H9 (cell line): Measurements from ENCODE around the gene TOGARAM2. TPM values are rescaled to one million over a fixed set of nuclear protein-coding genes. Genes with fewer than 3 reads are reported as not detected.

ENCODE experiments used
- DNase-seq: peaks from one replicate; pipeline ENCODE4 v3.0.0-alpha.2; 2017
- H2AFZ ChIP-seq: one replicate; pipeline ENCODE4 v1.6.1; 2013; ENCODE audit warnings: mild to moderate bottlenecking, low read length, control low read depth, moderate library complexity
- H2AK5ac ChIP-seq: 2 replicates; pipeline ENCODE4 v1.6.1; 2013; ENCODE audit warnings: low read length, control low read depth, mixed read lengths; ENCODE audit not compliant: insufficient read length
- H2BK120ac ChIP-seq: one replicate; pipeline ENCODE4 v1.6.1; 2013; ENCODE audit warnings: low read depth, mild to moderate bottlenecking, low read length, control low read depth, inconsistent platforms; ENCODE audit not compliant: poor library complexity, severe bottlenecking
- H2BK12ac ChIP-seq: 2 replicates; pipeline ENCODE4 v1.6.1; 2013; ENCODE audit warnings: low read length, control low read depth, mixed read lengths, low read depth; ENCODE audit not compliant: insufficient read length
- H2BK15ac ChIP-seq: 2 replicates; pipeline ENCODE4 v1.6.1; 2013; ENCODE audit warnings: low read depth, low read length, control low read depth
- H2BK20ac ChIP-seq: one replicate; pipeline ENCODE4 v1.6.1; 2013; ENCODE audit warnings: low read depth, mild to moderate bottlenecking, low read length, control low read depth, inconsistent platforms; ENCODE audit not compliant: poor library complexity, severe bottlenecking
- H2BK5ac ChIP-seq: 2 replicates; pipeline ENCODE4 v1.6.1; 2013; ENCODE audit warnings: low read length, control low read depth, mixed read lengths; ENCODE audit not compliant: insufficient read length
- H3K14ac ChIP-seq: 2 replicates; pipeline ENCODE4 v1.6.1; 2013; ENCODE audit warnings: low read length, control low read depth; ENCODE audit not compliant: insufficient read depth
- H3K18ac ChIP-seq: 2 replicates; pipeline ENCODE4 v1.6.1; 2013; ENCODE audit warnings: low read depth, mild to moderate bottlenecking, mixed read lengths, low read length, control low read depth; ENCODE audit not compliant: insufficient read length
- H3K23ac ChIP-seq: 2 replicates; pipeline ENCODE4 v1.6.1; 2013; ENCODE audit warnings: low read length, control low read depth, mixed read lengths, low read depth; ENCODE audit not compliant: insufficient read length
- H3K23me2 ChIP-seq: 2 replicates; pipeline ENCODE4 v1.6.1; 2013; ENCODE audit warnings: low read depth, mild to moderate bottlenecking, mixed read lengths, low read length, control low read depth; ENCODE audit not compliant: insufficient read length, poor library complexity, severe bottlenecking
- H3K27ac ChIP-seq: 2 replicates; pipeline ENCODE4 v1.5.1; 2013; ENCODE audit warnings: low read length, control low read depth, mixed read lengths, low read depth; ENCODE audit not compliant: insufficient read length
- H3K27me3 ChIP-seq: 2 replicates; pipeline ENCODE4 v1.6.1; 2013; ENCODE audit warnings: low read length, control low read depth, inconsistent platforms; ENCODE audit not compliant: insufficient read depth
- H3K4ac ChIP-seq: 2 replicates; pipeline ENCODE4 v1.6.1; 2013; ENCODE audit warnings: low read depth, mild to moderate bottlenecking, control low read depth, inconsistent platforms, low read length, moderate library complexity
- H3K4me1 ChIP-seq: 2 replicates; pipeline ENCODE4 v1.6.1; 2013; ENCODE audit warnings: low read length, control low read depth, inconsistent platforms; ENCODE audit not compliant: insufficient read depth
- H3K4me2 ChIP-seq: 2 replicates; pipeline ENCODE4 v1.6.1; 2013; ENCODE audit warnings: low read length, control low read depth, mixed read lengths; ENCODE audit not compliant: insufficient read length, insufficient read depth
- H3K56ac ChIP-seq: 2 replicates; pipeline ENCODE4 v1.6.1; 2013; ENCODE audit warnings: low read depth, mild to moderate bottlenecking, mixed read lengths, low read length, control low read depth; ENCODE audit not compliant: insufficient read length
- H3K79me1 ChIP-seq: 2 replicates; pipeline ENCODE4 v1.6.1; 2013; ENCODE audit warnings: low read depth, mild to moderate bottlenecking, moderate library complexity, low read length, control low read depth, inconsistent platforms; ENCODE audit not compliant: insufficient read depth, poor library complexity, severe bottlenecking
- H3K79me2 ChIP-seq: 2 replicates; pipeline ENCODE4 v1.6.1; 2013; ENCODE audit warnings: low read length, control low read depth, inconsistent platforms; ENCODE audit not compliant: insufficient read depth
- H3K9ac ChIP-seq: 2 replicates; pipeline ENCODE4 v1.6.1; 2013; ENCODE audit warnings: low read length, control low read depth, mixed read lengths; ENCODE audit not compliant: insufficient read length; ENCODE audit errors: extremely low read depth
- H3K9me3 ChIP-seq: one replicate; pipeline ENCODE4 v1.6.1; 2013; ENCODE audit warnings: low read depth, low read length, inconsistent platforms; ENCODE audit not compliant: control insufficient read depth
- H3T11ph ChIP-seq: one replicate; pipeline ENCODE4 v1.6.1; 2013; ENCODE audit warnings: mild to moderate bottlenecking, low read length, control low read depth, inconsistent platforms
- H4K20me1 ChIP-seq: one replicate; pipeline ENCODE4 v1.6.1; 2013; ENCODE audit not compliant: control insufficient read depth, insufficient read length, insufficient read depth
- H4K5ac ChIP-seq: 2 replicates; pipeline ENCODE4 v1.6.1; 2013; ENCODE audit warnings: low read depth, mild to moderate bottlenecking, mixed read lengths, low read length, control low read depth; ENCODE audit not compliant: insufficient read length
- H4K8ac ChIP-seq: replicated peaks from 2 replicates; pipeline ENCODE4 v1.6.1; 2013; ENCODE audit warnings: low read length, control low read depth, mixed read lengths, low read depth; ENCODE audit not compliant: insufficient read length
- H4K91ac ChIP-seq: 2 replicates; pipeline ENCODE4 v1.6.1; 2013; ENCODE audit warnings: low read depth, mild to moderate bottlenecking, moderate library complexity, mixed read lengths, low read length, control low read depth; ENCODE audit not compliant: insufficient read length
- H3K27ac Mint-ChIP-seq, 3 experiments: 2 replicates in 2 of 3; 3 replicates in 1 of 3; pipeline ENCODE4 v1.8.0; 2020 to 2021; ENCODE audit warnings: mixed read lengths in 3 of 3, mild to moderate bottlenecking in 1 of 3, moderate library complexity in 1 of 3
- H3K27me3 Mint-ChIP-seq: 2 replicates; pipeline ENCODE4 v1.8.0; 2021; ENCODE audit warnings: low read depth, mild to moderate bottlenecking, moderate library complexity, mixed read lengths
- H3K36me3 Mint-ChIP-seq, 3 experiments: 2 replicates in 2 of 3; 3 replicates in 1 of 3; pipeline ENCODE4 v1.8.0; 2020 to 2021; ENCODE audit warnings: low read depth in 3 of 3, mixed read lengths in 3 of 3; ENCODE audit not compliant: insufficient read depth in 1 of 3
- H3K4me1 Mint-ChIP-seq, 2 experiments: 2 replicates each; pipeline ENCODE4 v1.8.0; 2020; ENCODE audit warnings: mixed read lengths in 2 of 2
- H3K4me3 Mint-ChIP-seq, 2 experiments: 2 replicates in 1 of 2; 3 replicates in 1 of 2; pipeline ENCODE4 v1.8.0; 2020 to 2021; ENCODE audit warnings: mild to moderate bottlenecking in 2 of 2, mixed read lengths in 2 of 2, moderate library complexity in 1 of 2
- H3K9me3 Mint-ChIP-seq, 2 experiments: 2 replicates in 1 of 2; 3 replicates in 1 of 2; pipeline ENCODE4 v1.8.0; 2020; ENCODE audit warnings: mild to moderate bottlenecking in 2 of 2, mixed read lengths in 2 of 2, moderate library complexity in 1 of 2
- CTCF ChIP-seq: fragments of 200-600 bp; sonication (generic); conservative IDR thresholded peaks from 3 replicates; pipeline ENCODE4 v1.8.0; 2021; ENCODE audit warnings: antibody characterized with exemption, mild to moderate bottlenecking
- WGBS: extraction: QIAGEN DNeasy Blood & Tissue Kit; methylation state at CpG from one replicate; pipeline ENCODE4 v1.1.7; 2013; ENCODE audit warnings: missing lambda C conversion rate, low lambda C conversion rate, mixed read lengths; ENCODE audit not compliant: insufficient read length; ENCODE audit errors: extremely low coverage; 5-methylcytosine and 5-hydroxymethylcytosine counted together
- total RNA-seq: library from RNA; stranded (reverse); gene quantifications from 2 replicates; pipeline ENCODE4 v1.2.1, GENCODE V29; 2021

TOGARAM2 gene
- total RNA-seq, 1 experiment from 2014 or later = 0.83 TPM

GRCh38 chr2:29015701-29016470, 34.8 kb downstream of the TOGARAM2 start:
- WGBS = no CpG with 5 or more reads among the region's 17 CpGs
- H3K36me3 Mint-ChIP-seq = no peaks in the 10 kb centered on the region

More at GRCh38 chr2:29015701-29016470, 34.8 kb downstream of the TOGARAM2 start:
- Histone ChIP-seq H3K23ac (no peak overlapping the region), H3K79me2 (no peaks in the 10 kb centered on the region), H4K91ac (no peak overlapping the region), H3K14ac (no peak overlapping the region), H2BK15ac (no peak overlapping the region), H3K79me1 (no peaks in the 10 kb centered on the region), H3K18ac (no peak overlapping the region), H3T11ph (no peak overlapping the region), H3K4me1 (no peaks in the 10 kb centered on the region; the same call in 1 of the 2 replicates), H2AK5ac (no peak overlapping the region), H2BK5ac (no peak overlapping the region), H2BK12ac (no peak overlapping the region), H3K27ac (no peak overlapping the region), H2BK120ac (no peak overlapping the region), H2AFZ (no peak overlapping the region), H3K4me2 (no peak overlapping the region), H4K20me1 (no peaks in the 10 kb centered on the region), H4K8ac (no peak overlapping the region), H3K9ac (no peak overlapping the region), H3K23me2 (no peaks in the 10 kb centered on the region), H3K27me3 (no peaks in the 10 kb centered on the region), H2BK20ac (no peak overlapping the region), H3K4ac (no peak overlapping the region), H4K5ac (no peak overlapping the region), H3K56ac (no peak overlapping the region), H3K9me3 (no peaks in the 10 kb centered on the region)
- DNase-seq = no peak
- Mint-ChIP-seq H3K9me3 (0 out of 5 replicates have a peak, but pooled peaks cover 0 to 3% of the 10 kb centered on the region in 2 experiments), H3K4me1 (peaks cover 22 to 26% of the 10 kb centered on the region in 2 experiments), H3K27ac (no peak overlapping the region; a peak in 1 of 7 replicates), H3K4me3 (no peak overlapping the region), H3K27me3 (peaks cover 2% of the 10 kb centered on the region)
- no peak for TF ChIP-seq CTCF
